GM10266 (cell line): Measurements from ENCODE around the gene SRMS.
"Not testable (repeated sequence)": the region's sequence is repeated elsewhere in the genome, so short reads cannot be mapped to it uniquely, and the experiment has no call there.

Experiments used
- DNase-seq: peaks from one replicate; pipeline ENCODE4 v3.0.0; 2012; ENCODE audit errors: extremely low spot score
- CTCF ChIP-seq: IDR thresholded peaks from 2 replicates; pipeline ENCODE4 v1.5.1; 2012; ENCODE audit warnings: mild to moderate bottlenecking, low read depth; ENCODE audit not compliant: control insufficient read depth, insufficient read depth; ENCODE audit errors: missing control alignments

Gene SRMS

GRCh38 chr20:63572788-63573646, 25.5 kb upstream of the SRMS start:
- DNase-seq: no peak
- peak; percentile 26 for TF ChIP-seq CTCF

- TF ChIP-seq CTCF: no peak
- DNase-seq: no peak
These were observed 24.7 kb upstream of the SRMS start for GRCh38 chr20:63572071-63572787.

GRCh38 chr20:63571087-63571478, 23.5 kb upstream of the SRMS start:
- DNase-seq: not testable (repeated sequence)

- TF ChIP-seq CTCF: no peak
- no peak for DNase-seq
These were observed 22.9 kb upstream of the SRMS start for GRCh38 chr20:63570281-63571086.

GRCh38 chr20:63568986-63569949, 21.7 kb upstream of the SRMS start:
- no peak for TF ChIP-seq CTCF
- no peak for DNase-seq

GRCh38 chr20:63568170-63568981, 20.8 kb upstream of the SRMS start:
- no peak for DNase-seq

More at GRCh38 chr20:63568170-63568981, 20.8 kb upstream of the SRMS start:
- TF ChIP-seq CTCF: no peak
